Embryonic facial prominence (tissue), 1 donor: ENCODE measurements around the gene DENND1B.

Experiments used
- DNase-seq: peaks from one replicate; pipeline ENCODE4 v3.0.0-alpha.2; 2016; ENCODE audit errors: extremely low spot score

DENND1B gene

GRCh38 chr1:197468543-197469175, 306.6 kb downstream of the DENND1B start:
- no peak for DNase-seq

DNA sequence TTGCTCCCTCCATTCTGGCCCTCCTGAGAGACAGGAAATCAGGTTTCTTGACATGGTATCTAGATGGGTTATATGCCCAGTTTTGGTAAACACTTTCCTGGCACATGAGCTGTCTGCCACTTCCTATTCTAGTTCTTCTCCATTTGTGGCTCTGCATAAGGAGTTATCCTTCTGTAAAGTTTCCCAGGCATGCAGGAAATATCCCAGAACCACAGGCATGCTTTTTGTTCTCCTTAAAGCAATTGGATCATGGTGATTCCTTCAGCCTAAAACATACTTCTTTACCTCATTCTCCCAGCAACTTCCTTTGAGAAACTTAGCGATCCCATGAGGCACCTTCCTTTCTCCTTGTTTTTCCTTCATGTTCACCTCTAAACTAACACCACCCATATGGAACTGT, 307.4 kb downstream of the DENND1B start:
- no peak for DNase-seq

DNA sequence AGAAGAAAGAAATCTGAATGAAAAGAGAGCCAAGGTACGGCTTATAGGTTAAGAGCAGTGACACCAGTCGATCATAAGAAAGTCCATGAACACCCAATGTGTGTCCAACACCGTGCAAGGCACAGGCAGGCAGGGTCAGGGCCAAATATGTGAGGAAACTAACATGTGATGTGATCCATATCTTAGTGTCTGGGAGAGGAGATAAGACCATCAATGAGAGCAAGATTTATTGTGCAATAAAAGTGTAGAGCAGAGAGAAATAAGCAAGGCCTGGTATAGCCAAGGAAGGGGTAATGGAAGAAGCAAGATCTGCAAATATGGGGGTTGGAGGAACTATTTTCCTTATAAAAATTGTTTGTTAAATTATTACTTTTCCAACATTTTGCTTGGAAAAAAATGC, 308.5 kb downstream of the DENND1B start:
- no peak for DNase-seq

- DNase-seq = no peak
Observed at GRCh38 chr1:197465528-197466327, 309.6 kb downstream of the DENND1B start.

DNA sequence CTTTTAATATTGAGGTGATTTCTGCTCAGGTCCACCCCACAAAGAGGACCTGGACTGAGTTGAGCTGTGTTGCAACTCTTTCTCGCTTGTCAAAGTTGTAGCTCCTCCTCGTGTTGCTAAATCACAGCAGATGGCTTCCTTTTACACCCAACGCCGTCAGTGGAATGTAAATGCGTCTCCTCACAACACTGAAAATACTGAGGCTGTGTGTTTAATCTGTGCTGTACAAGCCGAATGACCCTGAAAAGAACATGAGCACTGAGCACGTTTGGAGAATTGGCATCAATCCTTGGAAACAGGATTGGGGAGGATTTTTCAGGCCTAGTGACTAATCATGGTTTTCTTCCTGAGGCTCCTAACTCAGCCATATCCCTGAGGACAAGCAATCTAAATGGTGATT, 311.2 kb downstream of the DENND1B start:
- peak; percentile 34 for DNase-seq

GRCh38 chr1:197463142-197463541, 312.1 kb downstream of the DENND1B start:
- no peak for DNase-seq

- DNase-seq = no peak
Observed at GRCh38 chr1:197462539-197462938, 312.7 kb downstream of the DENND1B start.
